IgD-negative memory B cell (primary cell): Measurements from ENCODE around the gene ZNF266. TPM values are rescaled to one million over a fixed set of nuclear protein-coding genes. Genes with fewer than 3 reads are reported as not detected.

Source experiments
- H3K27ac Mint-ChIP-seq, 3 donors: one replicate each; pipeline ENCODE4 v1.8.0; 2020 to 2022; ENCODE audit warnings: mild to moderate bottlenecking in 3 of 3, mixed read lengths in 3 of 3, moderate library complexity in 1 of 3
- H3K27me3 Mint-ChIP-seq: one replicate; pipeline ENCODE4 v1.8.0; 2021; ENCODE audit warnings: mixed read lengths
- H3K36me3 Mint-ChIP-seq: one replicate; pipeline ENCODE4 v1.8.0; 2020; ENCODE audit warnings: mild to moderate bottlenecking, mixed read lengths
- H3K4me1 Mint-ChIP-seq, 3 donors: one replicate each; pipeline ENCODE4 v1.8.0; 2020 to 2022; ENCODE audit warnings: mixed read lengths in 3 of 3, mild to moderate bottlenecking in 1 of 3
- H3K4me3 Mint-ChIP-seq, 4 donors: one replicate each; pipeline ENCODE4 v1.8.0; 2020 to 2022; ENCODE audit warnings: mild to moderate bottlenecking in 4 of 4, mixed read lengths in 4 of 4, moderate library complexity in 3 of 4
- H3K9me3 Mint-ChIP-seq, 3 donors: one replicate each; pipeline ENCODE4 v1.8.0; 2020 to 2021; ENCODE audit warnings: mixed read lengths in 3 of 3, mild to moderate bottlenecking in 1 of 3
- polyA plus RNA-seq: library from polyadenylated mRNA; unstranded; fragments of 300-500 nt; fragmentation: Illumina TruSeq; gene quantifications from one replicate; pipeline ENCODE4 v1.2.3, GENCODE V29; 2021

The ZNF266 gene
- polyA plus RNA-seq: 14.5 TPM

- Mint-ChIP-seq H3K27me3 (no peaks in the 10 kb centered on the region), H3K27ac (peak within 1 kb of the TSS; percentile 92 to 96 (median 96)), H3K9me3 (peaks cover 3% of the 10 kb centered on the region in 3 donors), H3K36me3 (peaks cover 12% of the 10 kb centered on the region), H3K4me3 (peak within 1 kb of the TSS; percentile 89 to 97 (median 94)), H3K4me1 (peaks cover 27 to 31% (median 28%) of the 10 kb centered on the region in 3 donors)
These were observed at the start of gene ZNF266 for GRCh38 chr19:9435279-9436268. TSS of gene ZNF266 (minus strand) at chr19:9435573. CDS start at chr19:9420089, 15,484 bp downstream.

- H3K27me3 Mint-ChIP-seq: no peaks in the 10 kb centered on the region
- peaks cover 5 to 33% (median 28%) of the 10 kb centered on the region in 3 donors for H3K9me3 Mint-ChIP-seq
- H3K36me3 Mint-ChIP-seq: no peaks in the 10 kb centered on the region
- no peak overlapping the region for H3K27ac Mint-ChIP-seq
- peaks cover 0 to 2% (median 0%) of the 10 kb centered on the region in 3 donors for H3K4me1 Mint-ChIP-seq
- H3K4me3 Mint-ChIP-seq: no peak overlapping the region
These were observed 49.8 kb upstream of the ZNF266 start for GRCh38 chr19:9485140-9485539.

- H3K4me3 Mint-ChIP-seq: no peak overlapping the region
- peaks cover 11 to 34% (median 29%) of the 10 kb centered on the region in 3 donors for H3K9me3 Mint-ChIP-seq
- no peaks in the 10 kb centered on the region for H3K4me1 Mint-ChIP-seq
- peaks cover 1% of the 10 kb centered on the region for H3K27me3 Mint-ChIP-seq
- H3K36me3 Mint-ChIP-seq: peaks cover 1% of the 10 kb centered on the region
- no peak overlapping the region for H3K27ac Mint-ChIP-seq
These were observed 39.6 kb upstream of the ZNF266 start for GRCh38 chr19:9474975-9475374.

- Mint-ChIP-seq H3K4me3 (no peak overlapping the region), H3K4me1 (no peaks in the 10 kb centered on the region), H3K9me3 (peaks cover 10 to 42% (median 22%) of the 10 kb centered on the region in 3 donors), H3K36me3 (peaks cover 1% of the 10 kb centered on the region), H3K27me3 (peaks cover 2% of the 10 kb centered on the region), H3K27ac (no peak overlapping the region)
These were observed 31.8 kb upstream of the ZNF266 start for GRCh38 chr19:9467161-9467560.

- no peaks in the 10 kb centered on the region for H3K36me3 Mint-ChIP-seq
- H3K9me3 Mint-ChIP-seq: peaks cover 16 to 41% (median 34%) of the 10 kb centered on the region in 3 donors
- no peaks in the 10 kb centered on the region for H3K4me1 Mint-ChIP-seq
- peaks cover 2% of the 10 kb centered on the region for H3K27me3 Mint-ChIP-seq
- peak overlapping the region in 1 of 4 donors; percentile 18 for H3K4me3 Mint-ChIP-seq
- no peak overlapping the region for H3K27ac Mint-ChIP-seq
These were observed 26.6 kb upstream of the ZNF266 start for GRCh38 chr19:9461938-9462337.

DNA sequence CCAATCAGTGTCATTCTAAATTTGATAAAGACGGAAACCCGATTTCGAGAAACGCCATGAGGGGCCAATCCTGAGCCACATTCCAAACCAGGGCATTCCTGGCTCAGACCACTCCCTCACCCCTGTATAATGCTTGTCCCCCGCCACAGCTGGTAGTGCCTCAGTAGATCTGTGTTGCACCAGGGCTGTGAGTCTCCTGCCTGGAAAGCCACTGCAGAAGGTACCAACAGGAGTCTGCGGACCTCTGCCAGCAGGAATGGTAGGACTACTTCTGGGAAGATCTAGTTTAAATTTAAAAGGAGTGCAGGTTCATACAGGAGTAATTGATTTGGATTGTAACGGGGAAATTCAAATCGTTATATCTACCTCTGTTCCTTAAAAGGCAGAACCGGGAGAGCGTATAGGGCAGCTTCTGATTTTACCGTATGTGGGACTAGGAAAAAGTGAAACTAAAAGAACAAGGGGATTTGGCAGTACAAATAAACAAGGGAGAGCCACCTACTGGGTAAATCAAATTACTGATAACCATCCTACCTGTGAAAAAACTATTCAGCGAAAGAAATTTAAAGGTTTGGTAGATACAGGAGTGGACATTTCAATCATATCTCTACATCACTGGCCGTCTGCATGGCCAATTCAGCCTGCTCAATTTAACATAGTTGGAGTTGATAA, 20.8 kb upstream of the ZNF266 start:
- Mint-ChIP-seq H3K36me3 (no peaks in the 10 kb centered on the region), H3K4me3 (no peak overlapping the region), H3K4me1 (peaks cover 0 to under 1% (median 0%) of the 10 kb centered on the region in 3 donors), H3K27ac (no peak overlapping the region), H3K27me3 (no peaks in the 10 kb centered on the region), H3K9me3 (peaks cover 23 to 59% (median 32%) of the 10 kb centered on the region in 3 donors)

DNA sequence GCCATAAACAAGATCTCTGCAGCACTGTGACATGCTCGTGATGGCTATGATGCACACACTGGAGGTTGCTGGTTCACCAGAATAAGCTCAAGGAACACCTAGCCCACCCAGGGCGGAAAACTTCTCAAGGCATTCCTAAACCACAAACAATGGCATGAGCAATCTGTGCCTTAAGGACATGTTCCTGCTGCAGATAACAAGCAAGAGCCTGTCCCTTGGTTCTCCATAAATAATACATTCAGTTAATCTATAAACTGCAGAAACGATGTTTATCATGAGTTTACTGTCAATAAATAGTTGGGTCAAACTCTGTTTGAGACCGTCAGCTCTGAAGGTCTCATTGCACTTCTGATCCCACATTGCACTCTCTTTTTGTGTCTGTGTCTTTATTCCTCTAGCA, 18.6 kb upstream of the ZNF266 start:
- Mint-ChIP-seq H3K9me3 (peaks cover 14 to 58% (median 33%) of the 10 kb centered on the region in 3 donors), H3K36me3 (peaks cover 3% of the 10 kb centered on the region), H3K27ac (no peak overlapping the region), H3K4me1 (peaks cover 0 to 2% (median 0%) of the 10 kb centered on the region in 3 donors), H3K27me3 (no peaks in the 10 kb centered on the region), H3K4me3 (no peak overlapping the region)

DNA sequence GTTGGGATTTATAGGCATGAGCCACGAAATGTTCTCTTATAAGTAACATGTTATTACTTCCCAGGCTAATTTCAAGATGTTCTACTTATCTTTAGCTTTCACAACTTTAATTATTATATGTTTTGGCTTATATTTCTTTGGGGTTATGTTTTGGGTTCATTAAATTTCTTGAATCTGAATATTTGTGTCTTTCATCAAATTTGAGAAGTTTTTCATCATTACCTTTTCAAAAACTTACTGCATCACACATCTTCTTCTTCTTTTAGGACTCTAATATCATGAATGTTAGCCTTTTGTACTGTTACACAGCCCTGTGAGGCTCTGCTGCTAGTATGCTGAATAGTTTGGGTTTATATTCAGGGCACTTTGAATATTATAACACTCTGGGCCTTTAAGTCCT, 9.7 kb upstream of the ZNF266 start:
- H3K4me1 Mint-ChIP-seq: peaks cover 0 to 2% (median 0%) of the 10 kb centered on the region in 3 donors
- no peak overlapping the region for H3K4me3 Mint-ChIP-seq
- H3K27ac Mint-ChIP-seq: no peak overlapping the region
- no peaks in the 10 kb centered on the region for H3K27me3 Mint-ChIP-seq
- H3K9me3 Mint-ChIP-seq: peaks cover 10 to 36% (median 31%) of the 10 kb centered on the region in 3 donors
- H3K36me3 Mint-ChIP-seq: peaks cover 9% of the 10 kb centered on the region

- Mint-ChIP-seq H3K9me3 (peaks cover 3 to 4% (median 4%) of the 10 kb centered on the region in 3 donors), H3K27me3 (no peaks in the 10 kb centered on the region), H3K36me3 (peaks cover 12% of the 10 kb centered on the region), H3K4me1 (peaks cover 26 to 31% (median 28%) of the 10 kb centered on the region in 3 donors), H3K27ac (peak overlapping the region; percentile 87 to 96 (median 92)), H3K4me3 (peak overlapping the region; percentile 89 to 97 (median 94))
These were observed 985 bp upstream of the ZNF266 start for GRCh38 chr19:9436358-9436757.

GRCh38 chr19:9431475-9431874, 3.9 kb downstream of the ZNF266 start:
- peaks cover 15% of the 10 kb centered on the region for H3K36me3 Mint-ChIP-seq
- H3K4me1 Mint-ChIP-seq: peaks cover 25 to 30% (median 28%) of the 10 kb centered on the region in 3 donors
- H3K27ac Mint-ChIP-seq: no peak overlapping the region
- no peaks in the 10 kb centered on the region for H3K27me3 Mint-ChIP-seq
- peaks cover 0 to 9% (median 4%) of the 10 kb centered on the region in 3 donors for H3K9me3 Mint-ChIP-seq
- peak overlapping the region in 1 of 4 donors; percentile 56 for H3K4me3 Mint-ChIP-seq

DNA sequence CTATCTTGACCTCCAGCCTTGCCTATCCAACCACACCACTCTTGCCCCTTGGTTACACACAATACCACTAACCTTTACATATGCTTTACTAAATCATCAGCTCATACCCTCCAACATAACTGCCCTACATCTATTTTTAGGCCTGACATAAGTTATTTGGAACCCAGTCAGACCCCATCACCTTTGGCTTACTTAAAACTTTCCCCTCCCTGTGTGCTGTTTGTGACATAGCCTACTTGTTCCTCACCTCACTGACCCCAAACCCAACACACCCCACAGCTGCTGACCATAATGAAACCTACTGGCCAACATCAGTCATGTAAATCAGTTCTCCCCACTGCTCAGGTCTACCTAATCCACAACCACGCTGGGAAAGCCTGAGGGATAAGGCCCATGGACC, 4.9 kb downstream of the ZNF266 start:
- no peaks in the 10 kb centered on the region for H3K27me3 Mint-ChIP-seq
- peaks cover 0 to 9% (median 4%) of the 10 kb centered on the region in 3 donors for H3K9me3 Mint-ChIP-seq
- H3K36me3 Mint-ChIP-seq: peaks cover 18% of the 10 kb centered on the region
- peaks cover 18 to 22% (median 22%) of the 10 kb centered on the region in 3 donors for H3K4me1 Mint-ChIP-seq
- peak overlapping the region in 1 of 3 donors; percentile 58 for H3K27ac Mint-ChIP-seq
- H3K4me3 Mint-ChIP-seq: no peak overlapping the region

- H3K4me3 Mint-ChIP-seq: no peak overlapping the region
- peaks cover 30% of the 10 kb centered on the region for H3K36me3 Mint-ChIP-seq
- no peak overlapping the region for H3K27ac Mint-ChIP-seq
- H3K27me3 Mint-ChIP-seq: no peaks in the 10 kb centered on the region
- H3K9me3 Mint-ChIP-seq: peaks cover 2 to 22% (median 10%) of the 10 kb centered on the region in 3 donors
- H3K4me1 Mint-ChIP-seq: peaks cover 2 to 10% (median 8%) of the 10 kb centered on the region in 3 donors
These were observed 7.4 kb downstream of the ZNF266 start for GRCh38 chr19:9427941-9428340.

- peaks cover 17 to 41% (median 40%) of the 10 kb centered on the region in 3 donors for H3K9me3 Mint-ChIP-seq
- H3K4me1 Mint-ChIP-seq: peaks cover 0 to 2% (median 0%) of the 10 kb centered on the region in 3 donors
- H3K36me3 Mint-ChIP-seq: peaks cover 33% of the 10 kb centered on the region
- H3K4me3 Mint-ChIP-seq: peak overlapping the region in 1 of 4 donors; percentile 17
- H3K27ac Mint-ChIP-seq: no peak overlapping the region
- no peaks in the 10 kb centered on the region for H3K27me3 Mint-ChIP-seq
These were observed 22.0 kb downstream of the ZNF266 start for GRCh38 chr19:9413240-9413954.

DNA sequence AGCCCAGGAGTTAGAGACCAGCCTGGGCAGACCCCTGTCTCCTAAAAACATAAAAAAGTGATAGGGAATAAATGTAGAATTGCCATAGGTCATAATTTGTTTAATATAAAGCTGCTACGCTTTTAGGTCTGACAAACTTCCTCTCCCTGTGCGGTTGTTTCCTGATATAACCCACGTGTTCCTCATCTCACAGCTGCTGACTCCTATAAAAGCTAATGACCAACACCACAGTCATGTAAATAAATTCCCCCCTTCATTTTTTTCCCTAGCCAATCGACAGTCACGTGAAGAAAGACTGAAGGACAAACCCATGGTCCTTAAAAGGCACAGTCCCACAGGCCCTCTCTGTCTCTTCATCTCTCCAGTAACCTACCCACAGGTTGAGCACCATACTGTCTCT, 27.5 kb downstream of the ZNF266 start:
- Mint-ChIP-seq H3K9me3 (peaks cover 16 to 38% (median 34%) of the 10 kb centered on the region in 3 donors), H3K36me3 (peaks cover 6% of the 10 kb centered on the region)

More for the DNA sequence above, 27.5 kb downstream of the ZNF266 start:
- Mint-ChIP-seq H3K4me1 (peaks cover 2 to 3% (median 2%) of the 10 kb centered on the region in 3 donors), H3K4me3 (peak overlapping the region in 3 of 4 donors; percentile 10 to 89 (median 84)), H3K27me3 (peaks cover 3% of the 10 kb centered on the region), H3K27ac (no peak overlapping the region)
